SK-N-SH (cell line): ENCODE results near the gene PXDN. TPM values are rescaled to one million over a fixed set of nuclear protein-coding genes. Genes with fewer than 3 reads are reported as not detected.

Experiments
- CTCF ChIA-PET: fragments of 300-600, 350-600 bp; formaldehyde crosslinking; extraction: SDS; loops from one replicate; lab custom pipeline; 2021; lab: Yijun Ruan, JAX
- POLR2A ChIA-PET: fragments of 350-600 bp; sonication (Branson Sonifier 250); formaldehyde crosslinking; extraction: SDS; loops from one replicate; lab custom pipeline; 2020; ENCODE audit warnings: antibody characterized with exemption, inconsistent platforms; lab: Yijun Ruan, JAX
- DNase-seq: peaks from one replicate; pipeline ENCODE4 v3.0.0; 2012
- H2AFZ ChIP-seq: fragments of 200-600 bp; sonication (generic); 2 replicates; pipeline ENCODE4 v1.8.1; 2016; ENCODE audit warnings: antibody characterized with exemption, mild to moderate bottlenecking, low read depth
- H3F3A ChIP-seq: fragments of 200-600 bp; sonication (generic); replicated peaks from 2 replicates; pipeline ENCODE3; 2016; ENCODE audit warnings: antibody characterized with exemption, mild to moderate bottlenecking; ENCODE audit not compliant: insufficient read depth
- H3K27ac ChIP-seq, 2 experiments: fragments of 200-500 bp in 1 of 2; fragments of 200-600 bp in 1 of 2; sonication (Bioruptor generic) in 1 of 2; sonication (generic), shearing (Covaris generic) in 1 of 2; 2 replicates each; pipeline versions ENCODE4 v1.5.1 to v1.6.1; 2014 to 2016; ENCODE audit warnings: low read depth in 2 of 2, inconsistent platforms in 1 of 2, low read length in 1 of 2, mild to moderate bottlenecking in 1 of 2, mixed read lengths in 1 of 2
- H3K27me3 ChIP-seq: fragments of 200-600 bp; sonication (generic), shearing (Covaris generic); 2 replicates; pipeline ENCODE4 v1.6.1; 2016; ENCODE audit warnings: mixed run types; ENCODE audit not compliant: insufficient read depth
- H3K36me3 ChIP-seq, 2 experiments: fragments of 200-500 bp in 1 of 2; fragments of 200-600 bp in 1 of 2; sonication (Bioruptor generic) in 1 of 2; sonication (generic) in 1 of 2; replicated peaks in 1 of 2; 2 replicates each; pipeline versions ENCODE3 to v1.5.1; 2014 to 2016; ENCODE audit warnings: low read length in 1 of 2, mild to moderate bottlenecking in 1 of 2; ENCODE audit not compliant: insufficient read depth in 2 of 2, control insufficient read depth in 1 of 2
- H3K4me1 ChIP-seq, 2 experiments: fragments of 200-500 bp in 1 of 2; fragments of 200-600 bp in 1 of 2; sonication (Bioruptor generic) in 1 of 2; sonication (generic), shearing (Covaris generic) in 1 of 2; 2 replicates each; pipeline versions ENCODE4 v1.5.1 to v1.6.1; 2014 to 2016; ENCODE audit warnings: low read depth in 1 of 2, low read length in 1 of 2, mixed run types in 1 of 2; ENCODE audit not compliant: insufficient read depth in 2 of 2, control insufficient read depth in 1 of 2
- H3K4me2 ChIP-seq: fragments of 200-600 bp; sonication (generic), shearing (Covaris generic); 2 replicates; pipeline ENCODE4 v1.6.1; 2017; ENCODE audit warnings: mixed run types
- H3K4me3 ChIP-seq, 2 experiments: fragments of 200-500 bp in 1 of 2; fragments of 200-600 bp in 1 of 2; sonication (Bioruptor generic) in 1 of 2; sonication (generic), shearing (Covaris generic) in 1 of 2; 2 replicates each; pipeline versions ENCODE4 v1.5.1 to v1.8.1; 2014 to 2016; ENCODE audit warnings: low read depth in 2 of 2, inconsistent platforms in 1 of 2, low read length in 1 of 2, mild to moderate bottlenecking in 1 of 2, mixed read lengths in 1 of 2, moderate library complexity in 1 of 2
- H3K79me2 ChIP-seq: fragments of 200-600 bp; sonication (generic); 2 replicates; pipeline ENCODE4 v1.8.1; 2017; ENCODE audit warnings: mild to moderate bottlenecking; ENCODE audit not compliant: insufficient read depth
- H3K9ac ChIP-seq: fragments of 200-600 bp; sonication (generic); 2 replicates; pipeline ENCODE4 v1.6.1; 2017; ENCODE audit warnings: mixed run types
- H3K9me2 ChIP-seq: fragments of 200-600 bp; sonication (generic); 2 replicates; pipeline ENCODE4 v1.6.1; 2017; ENCODE audit warnings: mixed run types
- H3K9me3 ChIP-seq: fragments of 200-600 bp; sonication (generic); 2 replicates; pipeline ENCODE4 v1.6.1; 2017; ENCODE audit warnings: mixed run types, mild to moderate bottlenecking, moderate library complexity
- H4K20me1 ChIP-seq: fragments of 200-600 bp; sonication (generic); 2 replicates; pipeline ENCODE4 v1.6.1; 2017; ENCODE audit warnings: mild to moderate bottlenecking, mixed run types; ENCODE audit not compliant: insufficient read depth
- CHD2 ChIP-seq: fragments of 150-350 bp; IDR thresholded peaks from 2 replicates; pipeline ENCODE4 v1.6.1; 2018; ENCODE audit warnings: low read length; ENCODE audit not compliant: partially characterized antibody
- FOSL2 ChIP-seq: IDR thresholded peaks from 2 replicates; pipeline ENCODE4 v1.4.0; 2012; ENCODE audit warnings: low read depth, mild to moderate bottlenecking, moderate library complexity, borderline replicate concordance
- FOXM1 ChIP-seq: IDR thresholded peaks from 2 replicates; pipeline ENCODE4 v1.4.0; 2012; ENCODE audit warnings: low read depth, mild to moderate bottlenecking
- NFIC ChIP-seq: IDR thresholded peaks from 2 replicates; pipeline ENCODE4 v1.4.0; 2012; ENCODE audit warnings: borderline replicate concordance
- POLR2AphosphoS5 ChIP-seq: IDR thresholded peaks from 2 replicates; pipeline ENCODE4 v1.6.1; 2012; ENCODE audit warnings: low read depth, low read length
- TAF1 ChIP-seq: IDR thresholded peaks from 2 replicates; pipeline ENCODE4 v1.6.1; 2012; ENCODE audit warnings: low read depth, mild to moderate bottlenecking, low read length, moderate library complexity, borderline replicate concordance
- USF1 ChIP-seq: IDR thresholded peaks from 2 replicates; pipeline ENCODE4 v1.4.0; 2012; ENCODE audit warnings: low read depth, borderline replicate concordance
- YY1 ChIP-seq: IDR thresholded peaks from 2 replicates; pipeline ENCODE4 v1.4.0; 2012; ENCODE audit warnings: low read depth, mild to moderate bottlenecking
- ZBTB33 ChIP-seq: IDR thresholded peaks from 2 replicates; pipeline ENCODE4 v1.4.0; 2012; ENCODE audit warnings: low read depth, borderline replicate concordance
- WGBS: methylation state at CpG from one replicate; pipeline ENCODE4 v1.1.6; 2017; ENCODE audit warnings: low lambda C conversion rate; 5-methylcytosine and 5-hydroxymethylcytosine counted together
- polyA plus RNA-seq, 3 experiments: library from polyadenylated mRNA; depleted of rRNA; stranded (reverse); fragments of >200 nt; gene quantifications; 2 replicates each; pipeline ENCODE4 v1.2.3, GENCODE V29; 2012

The PXDN gene
- polyA plus RNA-seq, 1 of the 3 experiments (the other 2 are of a cell fraction): 146 TPM

DNA sequence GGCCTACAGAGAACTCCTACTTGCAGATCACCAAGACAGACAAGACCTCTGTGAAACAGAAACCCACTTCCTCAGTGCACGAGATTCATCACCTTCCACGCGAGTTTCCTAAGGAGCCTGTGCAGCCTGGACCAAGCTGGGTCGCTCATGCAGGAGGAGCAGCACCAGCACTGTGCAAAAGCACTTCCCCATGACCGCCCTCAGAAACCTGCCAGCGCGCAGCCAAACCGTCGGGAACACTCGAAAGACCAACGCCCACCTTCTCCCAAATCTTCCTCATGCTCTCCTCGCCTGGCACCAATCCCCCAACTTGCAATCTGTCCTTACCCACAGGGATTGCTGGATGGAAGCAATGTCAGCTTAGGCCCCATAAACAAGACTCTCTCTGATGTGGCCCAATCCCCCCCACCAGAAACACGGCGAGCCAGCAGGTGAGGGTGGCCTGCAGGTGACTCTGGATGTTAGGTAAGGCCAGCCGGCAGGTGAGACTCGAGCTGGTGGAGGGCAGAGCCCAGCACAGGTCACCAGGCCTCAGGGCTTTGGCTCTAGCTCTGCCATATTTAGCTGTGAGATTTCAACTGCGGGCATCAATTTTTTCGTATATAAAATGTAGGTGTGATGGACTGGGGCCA is 69.4 kb downstream of the PXDN start (continued):
- TF ChIP-seq ZBTB33 (no peak), CHD2 (no peak), NFIC (no peak)

GRCh38 chr2:1674276-1674675 is 70.0 kb downstream of the PXDN start:
- Histone ChIP-seq H3K4me2 (no peak overlapping the region), H3K9me3 (no peaks in the 10 kb centered on the region), H3K36me3 (peaks cover 63 to 68% of the 10 kb centered on the region in 2 experiments), H3K4me1 (peaks cover 0 to 11% of the 10 kb centered on the region in 2 experiments; a peak in 3 of 4 replicates), H2AFZ (no peak overlapping the region), H3K9me2 (no peaks in the 10 kb centered on the region), H3K27ac (no peak overlapping the region), H3K27me3 (no peaks in the 10 kb centered on the region), H3K4me3 (no peak overlapping the region), H3K9ac (no peak overlapping the region), H4K20me1 (no peaks in the 10 kb centered on the region), H3F3A (peaks cover 13% of the 10 kb centered on the region), H3K79me2 (peaks cover 4% of the 10 kb centered on the region; the same call in 1 of the 2 replicates)
- no peak for TF ChIP-seq TAF1
- TF ChIP-seq FOSL2: no peak
- TF ChIP-seq YY1: no peak
- TF ChIP-seq FOXM1: no peak
- DNase-seq: no peak
- ChIA-PET CTCF (interaction anchor here (1.0 to 1.5 kb wide), 3 partner anchors 11 to 31 kb away, joined by 3 to 6 read pairs (median 4); no protein-coding TSS in a partner anchor), POLR2A (no interaction called here)
- 95% methylated on average over 8 of the region's 9 CpGs for WGBS

GRCh38 chr2:1673160-1673944 is 71.0 kb downstream of the PXDN start:
- H3K27me3 ChIP-seq: no peaks in the 10 kb centered on the region
- peaks cover 61 to 68% of the 10 kb centered on the region in 2 experiments for H3K36me3 ChIP-seq
- no peaks in the 10 kb centered on the region for H4K20me1 ChIP-seq
- peaks cover 0 to 11% of the 10 kb centered on the region in 2 experiments; a peak in 3 of 4 replicates for H3K4me1 ChIP-seq
- ChIA-PET CTCF (interaction anchor here (1.0 to 2.3 kb wide), 7 partner anchors 9 to 96 kb away, joined by 3 to 8 read pairs (median 5); no protein-coding TSS in a partner anchor), POLR2A (no interaction called here)
- no peak for DNase-seq
- H2AFZ ChIP-seq: no peak overlapping the region
- H3K4me2 ChIP-seq: no peak overlapping the region
- H3K9me2 ChIP-seq: no peaks in the 10 kb centered on the region
- no peak overlapping the region for H3K9ac ChIP-seq
- 92% methylated on average over 17 of the region's 18 CpGs for WGBS
- H3K79me2 ChIP-seq: peaks cover 10% of the 10 kb centered on the region; the same call in 1 of the 2 replicates
- H3K9me3 ChIP-seq: no peaks in the 10 kb centered on the region
- no peak overlapping the region for H3K4me3 ChIP-seq
- peaks cover 13% of the 10 kb centered on the region for H3F3A ChIP-seq
- no peak overlapping the region for H3K27ac ChIP-seq
- TF ChIP-seq YY1 (no peak), POLR2AphosphoS5 (no peak), TAF1 (no peak), USF1 (no peak)
